ENCODE measurements around the gene ACSM6.
"Not testable (repeated sequence)": the region's sequence is repeated elsewhere in the genome, so short reads cannot be mapped to it uniquely, and the experiment has no call there.

- TF ChIP-seq, protein P1, sequence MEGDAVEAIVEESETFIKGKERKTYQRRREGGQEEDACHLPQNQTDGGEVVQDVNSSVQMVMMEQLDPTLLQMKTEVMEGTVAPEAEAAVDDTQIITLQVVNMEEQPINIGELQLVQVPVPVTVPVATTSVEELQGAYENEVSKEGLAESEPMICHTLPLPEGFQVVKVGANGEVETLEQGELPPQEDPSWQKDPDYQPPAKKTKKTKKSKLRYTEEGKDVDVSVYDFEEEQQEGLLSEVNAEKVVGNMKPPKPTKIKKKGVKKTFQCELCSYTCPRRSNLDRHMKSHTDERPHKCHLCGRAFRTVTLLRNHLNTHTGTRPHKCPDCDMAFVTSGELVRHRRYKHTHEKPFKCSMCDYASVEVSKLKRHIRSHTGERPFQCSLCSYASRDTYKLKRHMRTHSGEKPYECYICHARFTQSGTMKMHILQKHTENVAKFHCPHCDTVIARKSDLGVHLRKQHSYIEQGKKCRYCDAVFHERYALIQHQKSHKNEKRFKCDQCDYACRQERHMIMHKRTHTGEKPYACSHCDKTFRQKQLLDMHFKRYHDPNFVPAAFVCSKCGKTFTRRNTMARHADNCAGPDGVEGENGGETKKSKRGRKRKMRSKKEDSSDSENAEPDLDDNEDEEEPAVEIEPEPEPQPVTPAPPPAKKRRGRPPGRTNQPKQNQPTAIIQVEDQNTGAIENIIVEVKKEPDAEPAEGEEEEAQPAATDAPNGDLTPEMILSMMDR (conservative IDR thresholded peaks at IDR 0.05 in 1 of 2, IDR thresholded peaks at IDR 0.05 in 1 of 2; ENCODE audit: low read depth in 1 of 2, low read length in 2 of 2) = not testable (repeated sequence)
- TF ChIP-seq EZH2 (IDR thresholded peaks at IDR 0.05; ENCODE audit: low read length, missing control alignments) = not testable (repeated sequence)
Observed at GRCh38 chr10:95202865-95203264, 8.8 kb downstream of the ACSM6 start.
